Measurements from ENCODE around the gene CELF5. TPM values are rescaled to one million over a fixed set of nuclear protein-coding genes. Genes with fewer than 3 reads are reported as not detected.

Gene CELF5
- total and polyA plus RNA-seq, 2 experiments from 2014 or later, result 1.1 TPM; not detected in 1

GRCh38 chr19:3344608-3345598 lies 120.4 kb downstream of the CELF5 start:
- Histone ChIP-seq H3K9ac (no peak overlapping the region), H3K4me1 (ENCODE audit: insufficient read depth) (peaks cover 5% of the 10 kb centered on the region)
- 88 to 98% methylated on average over 10 to 25 of the region's 25 CpGs for WGBS, 2 experiments (ENCODE audit: low coverage in 1 of 2, low lambda C conversion rate in 2 of 2, missing lambda C conversion rate in 2 of 2)

GRCh38 chr19:3345850-3346460 lies 121.5 kb downstream of the CELF5 start:
- Histone ChIP-seq H2AFZ (peak overlapping the region; percentile 85), H3K4me3 (no peak overlapping the region; the same call in 1 of the 2 replicates), H3K27me3 (replicated peaks; ENCODE audit: insufficient read depth) (no peaks in the 10 kb centered on the region), H3K9me2 (ENCODE audit: insufficient read depth) (no peaks in the 10 kb centered on the region), H3K4me1 (ENCODE audit: insufficient read depth) (peaks cover 5% of the 10 kb centered on the region), H3K79me2 (ENCODE audit: insufficient read depth) (no peaks in the 10 kb centered on the region), H3K9ac (peak overlapping the region; percentile 63), H3F3A (ENCODE audit: insufficient read depth) (peaks cover 12% of the 10 kb centered on the region), H3K4me2 (ENCODE audit: unreplicated experiment) (peak overlapping the region; percentile 36), H3K36me3 (ENCODE audit: low read depth) (no peaks in the 10 kb centered on the region), H3K27ac (peak overlapping the region; percentile 50; the same call in 1 of the 2 replicates), H4K20me1 (ENCODE audit: insufficient read depth) (no peaks in the 10 kb centered on the region), H3K9me3 (ENCODE audit: low read depth) (no peaks in the 10 kb centered on the region)
- no peak for DNase-seq
- no peak for TF ChIP-seq EZH2phosphoT487 (IDR thresholded peaks at IDR 0.05; ENCODE audit: insufficient read depth, low read depth)
- no peak for TF ChIP-seq EZH2 (IDR thresholded peaks at IDR 0.05; ENCODE audit: insufficient read depth, poor library complexity, severe bottlenecking)
- WGBS, 2 experiments (ENCODE audit: low coverage in 1 of 2, low lambda C conversion rate in 2 of 2, missing lambda C conversion rate in 2 of 2), result 55 to 60% methylated on average over 12 to 15 of the region's 15 CpGs
- in situ Hi-C loops (cut with MboI), result no loop called here

More at GRCh38 chr19:3344608-3345598, 120.4 kb downstream of the CELF5 start:
- Histone ChIP-seq H3K27ac (no peak overlapping the region), H3K4me3 (no peak overlapping the region), H3K79me2 (ENCODE audit: insufficient read depth) (no peaks in the 10 kb centered on the region), H2AFZ (no peak overlapping the region), H4K20me1 (ENCODE audit: insufficient read depth) (no peaks in the 10 kb centered on the region), H3K4me2 (ENCODE audit: unreplicated experiment) (no peak overlapping the region), H3F3A (ENCODE audit: insufficient read depth) (peaks cover 12% of the 10 kb centered on the region), H3K9me3 (ENCODE audit: low read depth) (no peaks in the 10 kb centered on the region), H3K27me3 (replicated peaks; ENCODE audit: insufficient read depth) (no peaks in the 10 kb centered on the region), H3K36me3 (ENCODE audit: low read depth) (no peaks in the 10 kb centered on the region), H3K9me2 (ENCODE audit: insufficient read depth) (no peaks in the 10 kb centered on the region)
- DNase-seq, result no peak
- TF ChIP-seq EZH2 (IDR thresholded peaks at IDR 0.05; ENCODE audit: insufficient read depth, poor library complexity, severe bottlenecking) (no peak), EZH2phosphoT487 (IDR thresholded peaks at IDR 0.05; ENCODE audit: insufficient read depth, low read depth) (no peak)
- in situ Hi-C loops (cut with MboI), result no loop called here

Other genes with a start within 250 kb of the CELF5 start
- 0.13 and 0.65 TPM in 2 replicates for gene TLE6, start 247.1 kb upstream of the CELF5 start, total RNA-seq (2014; rRNA removed; shearing (Covaris generic))
- gene TLE6, start 247.1 kb upstream of the CELF5 start, polyA plus RNA-seq (2016; fragmentation: Nextera tagmentation; extraction: Ambion mirVana), result 0.21 and 0.68 TPM in 2 replicates
- gene TLE2, start 195.4 kb upstream of the CELF5 start, total RNA-seq (2014; rRNA removed; shearing (Covaris generic)), result 4.3 and 10.1 TPM in 2 replicates
- 2.9 and 3.6 TPM in 2 replicates for gene TLE2, start 195.4 kb upstream of the CELF5 start, polyA plus RNA-seq (2016; fragmentation: Nextera tagmentation; extraction: Ambion mirVana)
- 254 and 337 TPM in 2 replicates for gene TLE5, start 162.2 kb upstream of the CELF5 start, total RNA-seq (2014; rRNA removed; shearing (Covaris generic))
- 133 and 157 TPM in 2 replicates for gene TLE5, start 162.2 kb upstream of the CELF5 start, polyA plus RNA-seq (2016; fragmentation: Nextera tagmentation; extraction: Ambion mirVana)
- gene GNA11, start 130.3 kb upstream of the CELF5 start, total RNA-seq (2014; rRNA removed; shearing (Covaris generic)), result 69.9 and 99.3 TPM in 2 replicates
- gene GNA11, start 130.3 kb upstream of the CELF5 start, polyA plus RNA-seq (2016; fragmentation: Nextera tagmentation; extraction: Ambion mirVana), result 14.2 and 15.0 TPM in 2 replicates
- not detected in 2 replicates for gene GNA15, start 88.6 kb upstream of the CELF5 start, total RNA-seq (2014; rRNA removed; shearing (Covaris generic))
- not detected in 2 replicates for gene GNA15, start 88.6 kb upstream of the CELF5 start, polyA plus RNA-seq (2016; fragmentation: Nextera tagmentation; extraction: Ambion mirVana)
- not detected in 2 replicates for gene S1PR4, start 45.9 kb upstream of the CELF5 start, total RNA-seq (2014; rRNA removed; shearing (Covaris generic))
- gene S1PR4, start 45.9 kb upstream of the CELF5 start, polyA plus RNA-seq (2016; fragmentation: Nextera tagmentation; extraction: Ambion mirVana), result not detected in 2 replicates
- 73.0 and 76.5 TPM in 2 replicates for gene NCLN, start 38.7 kb upstream of the CELF5 start, total RNA-seq (2014; rRNA removed; shearing (Covaris generic))
- gene NCLN, start 38.7 kb upstream of the CELF5 start, polyA plus RNA-seq (2016; fragmentation: Nextera tagmentation; extraction: Ambion mirVana), result 84.8 and 91.3 TPM in 2 replicates
- 50.4 and 51.9 TPM in 2 replicates for gene NFIC, start 141.9 kb downstream of the CELF5 start, total RNA-seq (2014; rRNA removed; shearing (Covaris generic))
- 106 and 108 TPM in 2 replicates for gene NFIC, start 141.9 kb downstream of the CELF5 start, polyA plus RNA-seq (2016; fragmentation: Nextera tagmentation; extraction: Ambion mirVana)

Measured in GM23248 (cell line).